Astrocyte (in vitro differentiated cells and primary cell): Measurements from ENCODE around the gene VDAC1. TPM values are rescaled to one million over a fixed set of nuclear protein-coding genes. Genes with fewer than 3 reads are reported as not detected.

Source experiments
- DNase-seq: peaks from one replicate; pipeline ENCODE4 v3.0.0-alpha.2; 2010; ENCODE audit warnings: low read depth
- FAIRE-seq: peaks from 2 replicates; lab custom pipeline; 2011; peaks lifted over from hg19 to GRCh38; lab: Jason Lieb, UNC
- H2AFZ ChIP-seq: 2 replicates; pipeline ENCODE4 v1.6.0; 2012; ENCODE audit warnings: low read depth, low read length, inconsistent platforms
- H3K27ac ChIP-seq: 2 replicates; pipeline ENCODE4 v1.5.1; 2011; ENCODE audit warnings: low read depth, low read length, inconsistent platforms
- H3K27me3 ChIP-seq: 2 replicates; pipeline ENCODE4 v1.6.0; 2011; ENCODE audit warnings: low read length, inconsistent platforms; ENCODE audit not compliant: insufficient read depth
- H3K36me3 ChIP-seq: 2 replicates; pipeline ENCODE4 v1.5.1; 2011; ENCODE audit warnings: low read length, inconsistent platforms; ENCODE audit not compliant: insufficient read depth
- H3K4me1 ChIP-seq: 2 replicates; pipeline ENCODE4 v1.5.1; 2011; ENCODE audit warnings: low read length, inconsistent platforms; ENCODE audit not compliant: insufficient read depth
- H3K4me2 ChIP-seq: 2 replicates; pipeline ENCODE4 v1.6.0; 2012; ENCODE audit warnings: low read length, inconsistent platforms
- H3K4me3 ChIP-seq: 2 replicates; pipeline ENCODE4 v1.5.1; 2011; ENCODE audit warnings: low read depth, mild to moderate bottlenecking, low read length, inconsistent platforms; ENCODE audit not compliant: insufficient read depth
- H3K79me2 ChIP-seq: 2 replicates; pipeline ENCODE4 v1.6.0; 2012; ENCODE audit warnings: mild to moderate bottlenecking, low read length, inconsistent platforms; ENCODE audit not compliant: insufficient read depth
- H3K9ac ChIP-seq: 2 replicates; pipeline ENCODE4 v1.6.0; 2012; ENCODE audit warnings: mild to moderate bottlenecking, low read length, inconsistent platforms
- H3K9me3 ChIP-seq: 2 replicates; pipeline ENCODE4 v1.5.1; 2012; ENCODE audit warnings: low read depth, mild to moderate bottlenecking, low read length, inconsistent platforms; ENCODE audit not compliant: insufficient read depth
- H4K20me1 ChIP-seq: 2 replicates; pipeline ENCODE4 v1.6.0; 2012; ENCODE audit warnings: low read length, inconsistent platforms; ENCODE audit not compliant: insufficient read depth
- H3K27ac Mint-ChIP-seq: one replicate; pipeline ENCODE4 v1.8.0; 2021; ENCODE audit warnings: mild to moderate bottlenecking, mixed read lengths; ENCODE audit not compliant: unreplicated experiment
- H3K27me3 Mint-ChIP-seq: one replicate; pipeline ENCODE4 v1.8.0; 2021; ENCODE audit warnings: low read depth, mixed read lengths; ENCODE audit not compliant: unreplicated experiment
- H3K36me3 Mint-ChIP-seq: one replicate; pipeline ENCODE4 v1.8.0; 2021; ENCODE audit warnings: low read depth, mixed read lengths; ENCODE audit not compliant: unreplicated experiment
- H3K4me1 Mint-ChIP-seq: one replicate; pipeline ENCODE4 v1.8.0; 2021; ENCODE audit warnings: low read depth, mixed read lengths; ENCODE audit not compliant: unreplicated experiment
- H3K4me3 Mint-ChIP-seq: one replicate; pipeline ENCODE4 v1.8.0; 2021; ENCODE audit warnings: mild to moderate bottlenecking, moderate library complexity, mixed read lengths; ENCODE audit not compliant: unreplicated experiment
- H3K9me3 Mint-ChIP-seq: one replicate; pipeline ENCODE4 v1.8.0; 2021; ENCODE audit warnings: mild to moderate bottlenecking, mixed read lengths; ENCODE audit not compliant: unreplicated experiment
- CTCF ChIP-seq: IDR thresholded peaks from 2 replicates; pipeline ENCODE4 v1.5.1; 2011; ENCODE audit warnings: low read depth, mild to moderate bottlenecking, inconsistent platforms, low read length, moderate library complexity; ENCODE audit not compliant: insufficient read depth
- EZH2 ChIP-seq: IDR thresholded peaks from 2 replicates; pipeline ENCODE4 v1.6.1; 2012; ENCODE audit warnings: mild to moderate bottlenecking, low read length, inconsistent platforms; ENCODE audit not compliant: insufficient read depth
- total RNA-seq: library from RNA; stranded (reverse); gene quantifications from 2 replicates; pipeline ENCODE4 v1.2.1, GENCODE V29; 2021

VDAC1 gene
- total RNA-seq, 1 donor from 2014 or later: 364 TPM

DNA sequence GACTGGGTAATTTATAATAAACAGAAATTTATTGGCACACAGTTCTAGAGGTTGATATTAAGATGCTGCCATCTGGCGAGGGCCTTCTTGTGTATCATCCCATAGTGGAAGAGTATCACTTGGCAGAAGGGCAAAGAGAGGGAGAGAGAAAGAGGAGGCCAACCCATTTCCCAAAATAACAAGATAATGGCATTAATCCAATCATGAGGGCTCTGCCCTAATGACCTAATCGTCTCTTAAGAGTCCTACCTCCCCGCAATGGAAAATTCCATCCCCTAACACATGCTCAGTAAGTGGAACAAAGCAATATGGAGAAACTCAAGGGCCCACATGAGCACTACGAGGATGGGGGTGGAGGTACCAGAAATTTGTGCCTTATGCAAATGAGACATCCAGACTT, 17.6 kb upstream of the VDAC1 start:
- no peak overlapping the region for H3K27ac ChIP-seq
- no peaks in the 10 kb centered on the region for H3K36me3 ChIP-seq
- no peaks in the 10 kb centered on the region for H3K9me3 Mint-ChIP-seq
- H3K4me3 Mint-ChIP-seq: no peak overlapping the region
- H4K20me1 ChIP-seq: no peaks in the 10 kb centered on the region
- peaks cover 12% of the 10 kb centered on the region for H3K27me3 Mint-ChIP-seq
- FAIRE-seq (no peak), DNase-seq (no peak)
- H3K79me2 ChIP-seq: no peaks in the 10 kb centered on the region
- no peaks in the 10 kb centered on the region for H3K36me3 Mint-ChIP-seq
- no peak overlapping the region for H3K9ac ChIP-seq
- no peak overlapping the region for H3K4me3 ChIP-seq
- H3K4me1 Mint-ChIP-seq: no peaks in the 10 kb centered on the region
- no peaks in the 10 kb centered on the region for H3K27me3 ChIP-seq
- H3K27ac Mint-ChIP-seq: no peak overlapping the region
- H3K4me1 ChIP-seq: no peaks in the 10 kb centered on the region
- H2AFZ ChIP-seq: no peak overlapping the region
- H3K4me2 ChIP-seq: no peak overlapping the region
- no peak for TF ChIP-seq CTCF
- no peak for TF ChIP-seq EZH2
- no peaks in the 10 kb centered on the region for H3K9me3 ChIP-seq

- Histone ChIP-seq H3K36me3 (no peaks in the 10 kb centered on the region), H3K27ac (no peak overlapping the region), H2AFZ (no peak overlapping the region), H3K79me2 (no peaks in the 10 kb centered on the region), H3K4me2 (no peak overlapping the region), H3K4me3 (no peak overlapping the region), H3K9me3 (no peaks in the 10 kb centered on the region), H3K4me1 (no peaks in the 10 kb centered on the region), H3K27me3 (no peaks in the 10 kb centered on the region), H3K9ac (no peak overlapping the region), H4K20me1 (no peaks in the 10 kb centered on the region)
- Mint-ChIP-seq H3K36me3 (no peaks in the 10 kb centered on the region), H3K4me3 (no peak overlapping the region), H3K9me3 (no peaks in the 10 kb centered on the region), H3K27ac (no peak overlapping the region), H3K4me1 (no peaks in the 10 kb centered on the region), H3K27me3 (peaks cover 15% of the 10 kb centered on the region)
- no peak for FAIRE-seq
- DNase-seq: no peak
- TF ChIP-seq CTCF (no peak), EZH2 (no peak)
Measured at GRCh38 chr5:134020188-134020587, 15.4 kb upstream of the VDAC1 start.

- Mint-ChIP-seq H3K9me3 (no peaks in the 10 kb centered on the region), H3K4me3 (no peak overlapping the region), H3K27me3 (peaks cover 14% of the 10 kb centered on the region), H3K27ac (no peak overlapping the region), H3K36me3 (no peaks in the 10 kb centered on the region), H3K4me1 (no peaks in the 10 kb centered on the region)
- H3K9me3 ChIP-seq: no peaks in the 10 kb centered on the region
- H3K4me1 ChIP-seq: no peaks in the 10 kb centered on the region
- H3K27ac ChIP-seq: no peak overlapping the region
- FAIRE-seq (no peak), DNase-seq (no peak)
- no peak overlapping the region for H2AFZ ChIP-seq
- no peak overlapping the region for H3K4me2 ChIP-seq
- H3K36me3 ChIP-seq: no peaks in the 10 kb centered on the region
- H3K79me2 ChIP-seq: no peaks in the 10 kb centered on the region
- TF ChIP-seq EZH2 (no peak), CTCF (no peak)
- H4K20me1 ChIP-seq: no peaks in the 10 kb centered on the region
- H3K9ac ChIP-seq: no peak overlapping the region
- no peak overlapping the region for H3K4me3 ChIP-seq
- no peaks in the 10 kb centered on the region for H3K27me3 ChIP-seq
Measured at GRCh38 chr5:134019636-134020035, 14.9 kb upstream of the VDAC1 start.
